ENCODE results near the gene CPNE4. TPM values are rescaled to one million over a fixed set of nuclear protein-coding genes. Genes with fewer than 3 reads are reported as not detected.

The CPNE4 gene
- total RNA-seq, 1 donor from 2014 or later: 0.20 TPM

GRCh38 chr3:131544557-131544956 is 490.3 kb downstream of the CPNE4 start:
- H3K36me3 Mint-ChIP-seq: no peaks in the 10 kb centered on the region
- TF ChIP-seq CTCF (IDR thresholded peaks at IDR 0.05; ENCODE audit: unreplicated experiment): no peak
- no peaks in the 10 kb centered on the region for H3K9me3 Mint-ChIP-seq
- H3K4me1 Mint-ChIP-seq: no peaks in the 10 kb centered on the region
- H3K4me3 Mint-ChIP-seq: no peak overlapping the region
- no peak overlapping the region for H3K27ac Mint-ChIP-seq
- DNase-seq (ENCODE audit: low spot score in 2 of 2, unreplicated experiment in 2 of 2): no peak
- peaks cover 7% of the 10 kb centered on the region for H3K27me3 Mint-ChIP-seq (ENCODE audit: low read depth)

GRCh38 chr3:131543714-131544113 is 491.1 kb downstream of the CPNE4 start:
- TF ChIP-seq CTCF (IDR thresholded peaks at IDR 0.05; ENCODE audit: unreplicated experiment): no peak
- Mint-ChIP-seq H3K36me3 (no peaks in the 10 kb centered on the region), H3K4me1 (no peaks in the 10 kb centered on the region), H3K27me3 (ENCODE audit: low read depth) (peaks cover 9% of the 10 kb centered on the region), H3K27ac (no peak overlapping the region), H3K4me3 (no peak overlapping the region), H3K9me3 (no peaks in the 10 kb centered on the region)
- DNase-seq (ENCODE audit: low spot score in 2 of 2, unreplicated experiment in 2 of 2): no peak

- Mint-ChIP-seq H3K4me3 (no peak overlapping the region), H3K27ac (no peak overlapping the region), H3K9me3 (no peaks in the 10 kb centered on the region), H3K4me1 (no peaks in the 10 kb centered on the region), H3K27me3 (ENCODE audit: low read depth) (peaks cover 9% of the 10 kb centered on the region), H3K36me3 (no peaks in the 10 kb centered on the region)
- TF ChIP-seq CTCF (IDR thresholded peaks at IDR 0.05; ENCODE audit: unreplicated experiment): no peak
- no peak for DNase-seq (ENCODE audit: low spot score in 2 of 2, unreplicated experiment in 2 of 2)
Observed at GRCh38 chr3:131541288-131541687, 493.5 kb downstream of the CPNE4 start.

GRCh38 chr3:131540821-131541220 is 494.0 kb downstream of the CPNE4 start:
- DNase-seq (ENCODE audit: low spot score in 2 of 2, unreplicated experiment in 2 of 2): no peak
- H3K4me3 Mint-ChIP-seq: no peak overlapping the region
- H3K36me3 Mint-ChIP-seq: no peaks in the 10 kb centered on the region
- no peak overlapping the region for H3K27ac Mint-ChIP-seq
- TF ChIP-seq CTCF (IDR thresholded peaks at IDR 0.05; ENCODE audit: unreplicated experiment): no peak
- H3K27me3 Mint-ChIP-seq (ENCODE audit: low read depth): peaks cover 13% of the 10 kb centered on the region
- H3K4me1 Mint-ChIP-seq: no peaks in the 10 kb centered on the region
- no peaks in the 10 kb centered on the region for H3K9me3 Mint-ChIP-seq

GRCh38 chr3:131540143-131540542 is 494.7 kb downstream of the CPNE4 start:
- peaks cover 18% of the 10 kb centered on the region for H3K27me3 Mint-ChIP-seq (ENCODE audit: low read depth)
- H3K4me3 Mint-ChIP-seq: no peak overlapping the region
- H3K4me1 Mint-ChIP-seq: no peaks in the 10 kb centered on the region
- no peaks in the 10 kb centered on the region for H3K36me3 Mint-ChIP-seq
- no peaks in the 10 kb centered on the region for H3K9me3 Mint-ChIP-seq
- no peak for TF ChIP-seq CTCF (IDR thresholded peaks at IDR 0.05; ENCODE audit: unreplicated experiment)
- DNase-seq (ENCODE audit: low spot score in 2 of 2, unreplicated experiment in 2 of 2): no peak
- H3K27ac Mint-ChIP-seq: no peak overlapping the region

- no peak for DNase-seq (ENCODE audit: low spot score in 2 of 2, unreplicated experiment in 2 of 2)
- no peaks in the 10 kb centered on the region for H3K9me3 Mint-ChIP-seq
- no peaks in the 10 kb centered on the region for H3K36me3 Mint-ChIP-seq
- H3K4me3 Mint-ChIP-seq: no peak overlapping the region
- peaks cover 22% of the 10 kb centered on the region for H3K27me3 Mint-ChIP-seq (ENCODE audit: low read depth)
- no peak overlapping the region for H3K27ac Mint-ChIP-seq
- TF ChIP-seq CTCF (IDR thresholded peaks at IDR 0.05; ENCODE audit: unreplicated experiment): no peak
- no peaks in the 10 kb centered on the region for H3K4me1 Mint-ChIP-seq
Observed at GRCh38 chr3:131538968-131539367, 495.8 kb downstream of the CPNE4 start.
